HG02943 (cell line): ENCODE results near the gene SLC6A18.

Experiments
- ATAC-seq: cut with Tn5 transposase; IDR thresholded peaks from one replicate; pipeline ENCODE4 v1.9.1; 2021; ENCODE audit warnings: mild to moderate bottlenecking, low read depth, moderate library complexity; ENCODE audit not compliant: unreplicated experiment

SLC6A18 gene

DNA sequence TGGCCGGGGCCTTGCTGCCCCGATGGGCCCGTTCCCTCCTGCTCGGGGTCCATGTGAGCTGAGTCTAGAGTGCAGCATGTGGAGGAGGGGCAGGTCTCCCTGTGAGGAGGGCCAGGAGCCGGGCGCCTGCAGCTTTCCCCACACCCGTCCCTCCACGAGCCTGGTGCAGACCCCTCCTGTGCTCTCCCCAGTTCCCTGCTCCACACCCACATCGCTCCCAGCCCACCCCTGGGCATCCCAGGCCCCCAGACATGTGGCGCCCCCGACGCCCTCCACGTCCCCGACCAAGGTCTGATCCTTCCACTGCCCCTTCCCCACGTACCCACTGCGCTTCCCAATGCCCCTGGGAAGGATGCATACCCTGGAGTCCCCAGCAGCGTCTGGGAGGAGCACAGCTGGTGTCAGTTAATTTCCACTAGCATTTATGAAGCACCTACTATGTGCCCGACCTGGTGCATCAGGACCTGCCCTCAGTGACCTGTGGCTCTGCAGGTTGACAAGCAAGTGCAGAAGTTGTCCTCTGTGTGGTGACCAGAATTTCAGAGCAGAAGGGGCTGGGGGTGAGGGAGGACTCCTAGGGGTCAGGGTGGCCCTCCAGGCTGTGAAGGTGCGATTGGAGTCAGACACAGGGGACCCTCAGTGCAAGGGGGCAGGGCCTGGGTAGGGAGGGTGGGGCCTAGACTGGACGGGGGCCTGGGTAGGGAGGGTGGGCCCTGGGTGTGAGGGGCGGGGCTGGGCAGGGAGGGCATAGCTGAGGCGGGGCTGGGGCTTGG lies 10.8 kb upstream of the SLC6A18 start:
- ATAC-seq: no peak

- no peak for ATAC-seq
Measured at GRCh38 chr5:1214936-1215220, 10.3 kb upstream of the SLC6A18 start.

GRCh38 chr5:1215320-1216096 lies 9.7 kb upstream of the SLC6A18 start:
- no peak for ATAC-seq

DNA sequence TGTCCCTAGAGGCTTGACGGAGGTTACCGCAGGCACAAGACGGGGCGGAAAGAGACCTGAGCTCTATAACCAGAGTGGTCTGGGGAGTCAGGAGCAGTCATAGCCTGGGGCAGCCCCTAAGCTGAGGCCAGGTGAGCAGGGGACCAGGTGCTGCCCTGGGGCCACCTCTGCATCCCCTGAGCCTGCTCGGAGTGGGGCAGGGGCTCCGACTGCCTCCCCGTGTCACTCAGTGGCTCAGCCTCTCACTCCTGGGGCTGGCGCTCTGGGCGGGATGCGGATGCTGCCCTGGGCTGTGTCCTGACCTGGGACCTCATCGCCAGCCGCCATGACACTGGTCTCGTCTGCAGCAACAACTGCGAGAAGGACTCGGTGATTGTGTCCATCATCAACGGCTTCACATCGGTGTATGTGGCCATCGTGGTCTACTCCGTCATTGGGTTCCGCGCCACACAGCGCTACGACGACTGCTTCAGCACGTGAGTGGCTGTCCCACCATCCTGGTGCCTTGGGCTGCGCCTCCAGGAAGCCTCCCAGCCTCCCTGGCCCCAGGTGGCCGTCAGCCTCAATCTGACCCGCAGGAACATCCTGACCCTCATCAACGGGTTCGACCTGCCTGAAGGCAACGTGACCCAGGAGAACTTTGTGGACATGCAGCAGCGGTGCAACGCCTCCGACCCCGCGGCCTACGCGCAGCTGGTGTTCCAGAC lies 8.8 kb upstream of the SLC6A18 start:
- ATAC-seq: no peak

DNA sequence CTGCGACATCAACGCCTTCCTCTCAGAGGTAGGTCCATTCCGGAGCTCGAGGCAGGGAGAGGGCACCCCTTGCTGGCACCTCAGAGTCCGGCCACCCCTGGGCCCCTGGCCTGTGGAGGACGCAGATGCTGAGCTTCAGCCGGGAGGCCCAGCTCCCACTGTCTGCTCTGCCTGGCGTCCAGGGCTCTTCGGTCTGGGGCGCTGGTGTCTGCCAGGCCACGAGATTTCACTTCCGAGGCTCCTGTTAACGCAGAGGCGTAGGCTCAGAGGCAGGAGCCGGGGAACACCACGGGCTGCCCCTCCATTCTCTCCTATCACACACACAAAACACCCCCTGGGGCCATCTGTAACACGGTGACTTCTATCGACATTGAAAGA lies 8.3 kb upstream of the SLC6A18 start:
- ATAC-seq: no peak

GRCh38 chr5:1217596-1218206 lies 7.5 kb upstream of the SLC6A18 start:
- ATAC-seq: no peak

DNA sequence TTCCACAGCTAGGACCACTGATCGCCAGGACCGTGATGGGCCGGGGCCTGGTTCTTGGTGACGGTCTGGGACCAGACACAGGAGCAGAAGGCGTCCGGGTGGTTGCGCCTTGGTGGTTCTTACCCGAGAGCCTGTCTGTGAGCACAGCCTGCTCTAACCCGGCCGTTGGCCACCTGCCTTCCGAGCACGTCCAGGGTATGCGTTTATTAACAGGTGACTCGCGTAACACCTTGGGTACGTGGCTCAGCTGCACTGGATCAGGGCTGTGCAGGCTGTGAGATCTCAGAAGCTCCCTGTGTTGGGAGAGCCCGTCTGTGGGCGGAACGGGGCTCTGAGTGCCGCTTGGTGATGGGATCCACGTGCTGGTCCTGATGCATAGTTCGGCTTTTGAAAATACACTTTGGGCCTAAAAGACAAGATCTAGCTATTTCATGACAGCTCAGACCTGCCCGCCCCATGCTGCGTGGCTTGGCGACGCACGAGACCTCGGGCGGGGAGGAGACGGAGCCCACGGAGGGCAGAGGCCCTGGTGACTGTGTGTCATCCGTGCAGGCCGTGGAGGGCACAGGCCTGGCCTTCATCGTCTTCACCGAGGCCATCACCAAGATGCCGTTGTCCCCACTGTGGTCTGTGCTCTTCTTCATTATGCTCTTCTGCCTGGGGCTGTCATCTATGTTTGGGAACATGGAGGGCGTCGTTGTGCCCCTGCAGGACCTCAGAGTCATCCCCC lies 6.7 kb upstream of the SLC6A18 start:
- ATAC-seq: no peak

- ATAC-seq: no peak
Measured at GRCh38 chr5:1219098-1219767, 5.9 kb upstream of the SLC6A18 start.

DNA sequence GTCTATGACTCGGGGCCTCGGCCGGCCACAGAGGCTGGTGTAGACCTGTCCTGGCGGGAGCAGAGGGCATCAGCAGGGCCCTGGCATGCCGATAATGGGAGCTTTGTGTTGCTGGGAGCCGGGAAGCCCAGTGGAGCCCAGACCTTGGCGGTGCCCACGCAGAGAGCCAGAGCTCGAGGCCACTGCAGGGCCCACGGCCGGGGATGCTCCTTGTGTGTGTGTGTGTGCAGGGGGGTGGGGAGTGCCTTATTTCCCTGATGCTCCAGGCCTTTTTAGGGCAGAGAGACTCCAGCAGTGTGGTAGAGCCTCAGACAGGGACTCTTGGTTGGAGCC lies 5.4 kb upstream of the SLC6A18 start:
- no peak for ATAC-seq

DNA sequence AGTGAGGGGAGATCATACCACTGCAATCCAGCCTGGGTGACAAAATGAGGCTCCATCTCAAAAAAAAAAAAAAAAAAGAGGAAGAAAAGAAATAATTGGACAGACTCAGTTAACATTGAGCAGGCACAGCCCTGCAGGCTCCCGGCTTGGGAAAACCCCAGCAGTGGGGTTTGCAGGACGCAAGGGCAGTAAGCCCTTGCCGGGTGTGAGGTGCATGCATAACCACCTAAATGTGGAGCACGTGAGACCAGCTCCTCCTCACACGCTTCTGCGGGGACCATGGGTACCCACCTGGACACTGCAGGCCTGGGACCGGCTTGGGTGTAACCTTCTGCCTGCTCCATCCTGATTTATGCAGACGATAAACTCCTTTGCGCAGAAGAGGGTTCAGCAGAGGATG lies 4.8 kb upstream of the SLC6A18 start:
- ATAC-seq: no peak

DNA sequence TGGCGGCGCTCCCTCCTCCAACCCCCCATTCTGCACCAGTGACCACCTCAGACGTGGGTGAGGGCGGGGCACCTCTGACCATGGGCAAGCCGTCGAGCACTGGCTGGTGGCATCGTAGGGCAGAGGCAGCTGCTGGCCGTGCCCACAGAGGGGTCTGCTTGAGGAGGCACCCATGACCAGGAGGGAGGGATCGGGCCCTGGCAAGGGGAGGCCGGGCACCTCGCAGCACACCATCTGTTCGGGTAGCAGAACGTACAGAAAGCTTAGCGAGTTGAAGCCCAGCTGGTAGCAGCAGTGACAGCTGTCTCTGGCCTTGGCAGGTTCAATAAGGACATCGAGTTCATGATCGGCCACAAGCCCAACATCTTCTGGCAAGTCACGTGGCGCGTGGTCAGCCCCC lies 4.3 kb upstream of the SLC6A18 start:
- ATAC-seq: no peak

GRCh38 chr5:1221721-1222120 lies 3.5 kb upstream of the SLC6A18 start:
- ATAC-seq: no peak

- no peak for ATAC-seq
Measured at GRCh38 chr5:1222147-1222546, 3.0 kb upstream of the SLC6A18 start.

- ATAC-seq: no peak
Measured at GRCh38 chr5:1222621-1223277, 2.4 kb upstream of the SLC6A18 start.

DNA sequence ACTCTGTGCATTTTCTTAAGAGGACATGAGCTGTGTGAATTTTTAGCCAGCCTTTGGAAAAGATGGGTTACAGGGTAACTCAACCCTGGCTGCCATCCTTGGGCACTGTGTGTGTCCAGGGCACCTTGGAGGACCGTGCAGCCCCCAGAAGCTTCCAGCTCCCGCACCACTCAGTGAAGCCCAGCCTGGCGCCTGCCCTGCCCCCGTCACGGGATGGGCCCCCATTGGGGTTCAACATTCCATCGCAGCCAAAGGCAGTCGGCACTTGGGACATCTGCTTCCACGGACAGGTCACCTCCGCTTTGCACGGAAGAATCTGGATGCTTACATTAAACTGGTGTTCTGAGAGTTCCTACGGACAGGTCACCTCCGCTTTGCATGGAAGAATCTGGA lies 1.9 kb upstream of the SLC6A18 start:
- no peak for ATAC-seq

DNA sequence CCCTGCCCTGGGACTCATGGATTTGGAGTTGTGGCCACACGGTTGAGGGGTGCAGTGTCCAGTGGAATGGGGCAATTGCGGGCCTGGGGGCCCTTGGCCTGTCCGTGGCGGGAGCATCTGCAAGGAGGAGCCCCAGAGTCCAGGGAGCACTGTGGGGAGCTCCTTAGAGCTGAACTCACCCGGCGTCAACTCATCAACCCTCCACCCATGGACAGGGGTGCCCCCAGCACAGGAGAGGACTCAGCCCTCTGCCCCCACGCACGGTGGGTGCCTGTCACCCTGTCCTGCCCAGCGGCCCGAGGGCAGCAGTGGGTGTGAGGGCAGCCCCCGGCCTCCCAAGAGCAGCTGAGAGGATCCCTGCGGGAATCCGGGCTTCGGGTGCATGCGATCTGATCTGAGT lies 550 bp upstream of the SLC6A18 start:
- ATAC-seq: no peak

DNA sequence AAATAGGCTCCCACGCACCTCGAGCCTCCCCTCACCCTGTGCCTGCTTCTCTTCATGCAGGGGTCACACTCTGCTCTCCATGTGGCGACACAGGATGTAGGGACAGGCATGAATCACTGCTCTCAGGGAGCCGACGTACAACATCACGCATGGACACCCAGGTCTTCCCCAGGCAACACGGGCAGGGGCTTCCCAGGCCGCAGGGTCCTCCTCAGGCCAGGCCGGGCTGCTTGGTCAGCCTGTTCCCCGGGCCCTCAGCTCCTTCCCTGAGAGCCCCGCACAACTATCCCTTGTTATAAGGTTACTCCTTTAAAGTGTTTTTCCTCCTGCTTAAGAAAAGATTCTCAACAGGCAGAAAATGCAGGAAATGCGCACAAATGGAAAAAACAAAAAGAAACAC lies 1.1 kb downstream of the SLC6A18 start:
- no peak for ATAC-seq

DNA sequence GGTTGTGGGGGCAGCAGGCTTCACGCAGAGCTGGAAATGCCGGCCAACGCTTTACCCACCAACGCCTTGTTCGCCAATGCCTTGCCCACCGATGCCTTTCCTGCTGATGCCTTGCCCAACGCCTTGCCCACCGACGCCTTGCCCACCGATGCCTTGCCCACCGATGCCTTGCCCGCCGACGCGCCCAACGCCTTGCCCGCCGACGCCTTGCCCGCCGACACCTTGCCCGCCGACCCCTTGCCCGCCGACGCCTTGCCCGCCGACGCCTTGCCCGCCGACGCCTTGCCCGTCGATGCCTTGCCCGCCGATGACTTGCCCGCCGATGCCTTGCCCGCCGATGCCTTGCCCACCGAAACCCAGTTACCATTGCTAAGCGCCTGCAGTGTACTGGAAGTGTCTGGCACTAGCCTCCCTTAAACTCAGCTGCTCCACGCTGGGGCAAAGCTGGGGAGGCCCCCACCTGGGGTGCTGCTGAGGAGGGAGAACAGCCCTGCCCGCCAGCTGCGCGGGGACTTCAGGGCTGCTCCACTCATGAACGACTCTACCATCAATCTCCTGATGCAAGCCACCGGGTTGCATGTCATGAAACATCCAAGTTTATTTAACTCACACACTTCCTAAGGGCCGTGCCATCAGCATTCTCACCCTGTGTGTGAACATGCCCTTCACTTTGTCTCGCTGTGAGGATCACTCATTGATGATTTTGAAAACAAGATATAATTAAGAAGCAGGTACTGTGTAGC lies 1.8 kb downstream of the SLC6A18 start:
- no peak for ATAC-seq

- no peak for ATAC-seq
Measured at GRCh38 chr5:1227667-1228066, 2.5 kb downstream of the SLC6A18 start.
